ENCODE measurements around the gene SLAMF1. TPM values are rescaled to one million over a fixed set of nuclear protein-coding genes. Genes with fewer than 3 reads are reported as not detected.
"Not testable (repeated sequence)": the region's sequence is repeated elsewhere in the genome, so short reads cannot be mapped to it uniquely, and the experiment has no call there.

Gene SLAMF1
- total and polyA plus RNA-seq, 12 donors = 0.07 to 1.6 (median 0.26) TPM; not detected in 2

GRCh38 chr1:160652924-160653619 lies 6.2 kb upstream of the SLAMF1 start:
- H3K4me1 ChIP-seq (replicated peaks in 1 of 2) = no peaks in the 10 kb centered on the region
- intact Hi-C loops (cut with DNase I) = no loop called here
- H3K36me3 ChIP-seq (replicated peaks in 1 of 2) = no peaks in the 10 kb centered on the region
- H3K27me3 ChIP-seq = no peaks in the 10 kb centered on the region
- H3K9me3 ChIP-seq (replicated peaks in 1 of 3) = no peaks in the 10 kb centered on the region
- no peak overlapping the region for H3K4me3 ChIP-seq
- no peak overlapping the region for H3K27ac ChIP-seq
- no peak for TF ChIP-seq POLR2A (IDR thresholded peaks at IDR 0.05)
- TF ChIP-seq CTCF (IDR thresholded peaks at IDR 0.05) = no peak
- no peak for DNase-seq
- 80 to 95% (median 83%) methylated on average over 9 of the region's 9 CpGs for WGBS, 4 donors

GRCh38 chr1:160652065-160652641 lies 5.3 kb upstream of the SLAMF1 start:
- H3K36me3 ChIP-seq (replicated peaks in 1 of 2); intact Hi-C loops (cut with DNase I); DNase-seq; H3K27me3 ChIP-seq; H3K27ac ChIP-seq; H3K4me3 ChIP-seq; H3K4me1 ChIP-seq (replicated peaks in 1 of 2); H3K9me3 ChIP-seq (replicated peaks in 1 of 3): not testable (repeated sequence)
- WGBS, 4 donors = 41 to 50% (median 47%) methylated on average over 8 of the region's 8 CpGs

GRCh38 chr1:160651433-160652064 lies 4.7 kb upstream of the SLAMF1 start:
- no peak overlapping the region for H3K27ac ChIP-seq
- H3K4me3 ChIP-seq = no peak overlapping the region
- H3K27me3 ChIP-seq = no peaks in the 10 kb centered on the region
- intact Hi-C loops (cut with DNase I) = no loop called here
- no peak for TF ChIP-seq CTCF (IDR thresholded peaks at IDR 0.05)
- no peak for TF ChIP-seq POLR2A (IDR thresholded peaks at IDR 0.05)
- H3K4me1 ChIP-seq (replicated peaks in 1 of 2) = no peaks in the 10 kb centered on the region
- 0 to 33% (median 20%) methylated on average over 1 of the region's 1 CpG for WGBS, 4 donors
- DNase-seq = no peak
- no peaks in the 10 kb centered on the region for H3K9me3 ChIP-seq (replicated peaks in 1 of 3)
- no peaks in the 10 kb centered on the region for H3K36me3 ChIP-seq (replicated peaks in 1 of 2)

- DNase-seq = no peak
- 62 to 78% (median 70%) methylated on average over 3 of the region's 3 CpGs for WGBS, 4 donors
- no peaks in the 10 kb centered on the region for H3K36me3 ChIP-seq (replicated peaks in 1 of 2)
- H3K27me3 ChIP-seq = no peaks in the 10 kb centered on the region
- intact Hi-C loops (cut with DNase I) = no loop called here
- no peaks in the 10 kb centered on the region for H3K4me1 ChIP-seq (replicated peaks in 1 of 2)
- no peak overlapping the region for H3K4me3 ChIP-seq
- H3K27ac ChIP-seq = no peak overlapping the region
- H3K9me3 ChIP-seq (replicated peaks in 1 of 3) = no peaks in the 10 kb centered on the region
- TF ChIP-seq CTCF (IDR thresholded peaks at IDR 0.05) = no peak
- TF ChIP-seq POLR2A (IDR thresholded peaks at IDR 0.05) = no peak
Observed at GRCh38 chr1:160647329-160647720, 481 bp upstream of the SLAMF1 start.

Data from adrenal gland (tissue), 12 donors.